ENCODE data around the gene MIER1.
"Not testable (repeated sequence)": the region's sequence is repeated elsewhere in the genome, so short reads cannot be mapped to it uniquely, and the experiment has no call there.

The MIER1 gene

DNA sequence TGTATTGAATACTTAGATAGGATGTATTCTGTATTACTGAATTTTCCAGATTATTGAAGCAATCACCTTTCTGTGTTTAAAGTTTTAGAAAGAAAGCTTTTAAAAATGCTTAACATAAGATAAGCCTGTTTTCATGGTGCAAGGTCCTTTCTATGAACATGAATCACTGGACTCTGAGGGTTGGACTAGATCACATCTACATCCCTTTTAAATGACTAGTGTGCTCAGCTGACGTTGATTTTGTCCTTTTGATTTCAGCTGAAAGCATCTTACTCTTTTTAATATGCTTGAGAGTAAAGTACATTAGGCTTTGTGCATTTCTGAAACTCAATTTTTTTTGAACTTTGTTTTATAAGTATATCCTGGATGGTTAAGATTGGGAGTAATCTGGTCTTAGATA is 16.2 kb downstream of the MIER1 start:
- H3K36me3 ChIP-seq (ENCODE audit: insufficient read depth, low read depth, low read length), result peaks cover 21% of the 10 kb centered on the region
- H3K4me3 ChIP-seq (ENCODE audit: low read length), result no peak overlapping the region
- H3K9ac ChIP-seq (ENCODE audit: low read depth, low read length), result no peak overlapping the region
- peaks cover 7% of the 10 kb centered on the region; the same call in 1 of the 2 replicates for H3K4me1 ChIP-seq (ENCODE audit: insufficient read depth, low read length)
- H3K27me3 ChIP-seq (ENCODE audit: insufficient read depth, low read length), result no peaks in the 10 kb centered on the region
- no peaks in the 10 kb centered on the region for H3K9me3 ChIP-seq (ENCODE audit: insufficient read depth, low read depth, low read length)
- H3K27ac ChIP-seq (ENCODE audit: low read length), result no peak overlapping the region

DNA sequence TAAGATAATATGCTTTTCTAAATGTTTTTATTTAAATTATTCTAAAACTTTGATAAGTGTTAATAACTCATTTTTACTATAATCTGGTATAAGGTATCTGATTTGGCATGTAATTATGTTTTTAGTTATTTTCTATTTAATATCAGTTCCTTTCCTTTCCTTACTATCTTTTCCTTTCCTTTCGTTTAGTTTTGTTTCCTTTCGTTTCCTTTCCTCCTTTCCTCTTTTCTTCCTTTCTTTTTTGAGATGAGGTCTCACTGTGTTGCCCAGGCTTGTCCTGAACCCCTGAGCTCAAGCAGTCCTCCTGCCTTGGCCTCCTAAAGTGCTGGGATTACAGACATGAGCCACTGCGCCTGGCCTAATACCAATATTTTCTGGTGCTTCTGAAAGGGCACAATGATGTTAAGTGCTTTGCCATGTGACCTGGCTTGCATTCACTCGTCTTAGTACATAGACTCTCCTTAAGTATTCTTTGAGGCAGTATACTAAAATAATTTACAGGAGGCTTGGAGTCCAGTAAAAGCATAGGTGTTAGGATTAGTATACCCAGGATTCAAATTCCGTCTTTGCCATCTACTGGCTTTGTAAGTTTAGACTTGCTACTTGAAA is 18.7 kb downstream of the MIER1 start:
- Histone ChIP-seq H3K4me1 (ENCODE audit: insufficient read depth, low read length) (peaks cover 4% of the 10 kb centered on the region; the same call in 1 of the 2 replicates), H3K36me3 (ENCODE audit: insufficient read depth, low read depth, low read length) (peaks cover 46% of the 10 kb centered on the region), H3K27ac (ENCODE audit: low read length) (no peak overlapping the region), H3K4me3 (ENCODE audit: low read length) (no peak overlapping the region), H3K27me3 (ENCODE audit: insufficient read depth, low read length) (no peaks in the 10 kb centered on the region), H3K9ac (ENCODE audit: low read depth, low read length) (no peak overlapping the region), H3K9me3 (ENCODE audit: insufficient read depth, low read depth, low read length) (no peaks in the 10 kb centered on the region)

DNA sequence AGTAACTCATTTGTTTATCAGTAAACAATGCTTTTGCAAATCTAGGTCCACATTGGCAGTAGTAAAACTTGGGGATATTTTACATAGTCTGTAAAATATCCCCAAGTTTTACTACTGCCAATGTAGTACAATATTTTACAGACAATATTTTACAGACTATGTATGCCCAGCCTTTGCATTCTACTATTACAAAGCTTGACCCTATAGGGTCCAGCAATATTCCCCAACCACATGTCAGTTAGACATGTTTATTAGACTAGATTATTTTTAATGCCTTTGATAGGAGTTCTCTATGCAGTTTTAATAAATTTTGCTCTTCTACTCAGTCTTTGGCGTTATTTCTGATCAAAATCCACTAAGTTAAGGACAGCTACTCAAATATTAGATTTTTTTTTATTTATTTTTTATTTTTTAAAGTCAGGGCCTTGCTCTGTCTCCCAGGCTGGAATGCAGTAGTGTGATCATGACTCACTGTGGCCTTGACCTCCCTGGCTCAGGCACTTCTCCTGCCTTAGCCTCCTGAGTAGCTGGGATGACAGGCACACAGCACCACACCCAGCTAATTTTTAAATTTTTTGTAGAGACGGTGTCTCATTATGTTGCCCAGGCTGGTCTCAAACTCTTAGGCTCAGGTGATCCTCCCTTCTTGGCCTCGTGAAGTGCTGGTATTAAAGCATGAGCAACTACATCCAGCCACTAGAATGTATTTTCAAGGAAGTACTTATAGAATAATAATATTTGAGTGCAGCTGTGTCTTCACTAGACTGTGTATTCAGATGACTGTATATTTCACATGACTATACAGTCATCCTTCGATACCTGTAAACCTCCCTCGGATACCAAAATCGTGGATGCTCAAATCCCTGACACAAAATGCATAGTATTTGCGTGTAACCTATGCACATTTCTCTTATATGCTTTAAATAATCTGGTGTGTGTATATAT is 19.8 kb downstream of the MIER1 start:
- H3K27ac ChIP-seq (ENCODE audit: low read length), result no peak overlapping the region
- no peak overlapping the region for H3K9ac ChIP-seq (ENCODE audit: low read depth, low read length)
- no peak overlapping the region for H3K4me3 ChIP-seq (ENCODE audit: low read length)
- peaks cover 57% of the 10 kb centered on the region for H3K36me3 ChIP-seq (ENCODE audit: insufficient read depth, low read depth, low read length)
- H3K4me1 ChIP-seq (ENCODE audit: insufficient read depth, low read length), result peaks cover 4% of the 10 kb centered on the region; the same call in 1 of the 2 replicates
- no peaks in the 10 kb centered on the region for H3K9me3 ChIP-seq (ENCODE audit: insufficient read depth, low read depth, low read length)
- H3K27me3 ChIP-seq (ENCODE audit: insufficient read depth, low read length), result no peaks in the 10 kb centered on the region

DNA sequence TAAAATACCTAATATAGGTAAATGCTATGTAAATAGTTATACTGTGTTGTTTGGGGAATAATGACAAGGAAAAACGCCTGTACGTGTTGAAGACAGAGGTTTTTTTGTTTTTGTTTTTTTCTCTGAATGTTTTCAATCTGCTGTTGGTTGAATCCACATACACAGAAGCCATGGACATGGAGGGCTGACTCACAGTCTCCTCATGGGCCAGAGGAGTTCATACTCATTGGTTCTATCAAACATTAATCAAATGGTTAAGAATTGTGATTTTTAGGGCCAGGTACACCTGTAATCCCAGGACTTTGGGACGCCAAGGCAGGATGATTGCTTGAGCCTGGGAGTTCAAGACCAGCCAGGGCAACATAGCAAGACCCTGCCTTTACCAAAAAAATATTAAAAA is 20.5 kb downstream of the MIER1 start:
- no peak overlapping the region for H3K4me3 ChIP-seq (ENCODE audit: low read length)
- H3K27ac ChIP-seq (ENCODE audit: low read length), result no peak overlapping the region
- H3K36me3 ChIP-seq (ENCODE audit: insufficient read depth, low read depth, low read length), result peaks cover 58% of the 10 kb centered on the region
- no peaks in the 10 kb centered on the region for H3K27me3 ChIP-seq (ENCODE audit: insufficient read depth, low read length)
- peaks cover 4% of the 10 kb centered on the region; the same call in 1 of the 2 replicates for H3K4me1 ChIP-seq (ENCODE audit: insufficient read depth, low read length)
- H3K9me3 ChIP-seq (ENCODE audit: insufficient read depth, low read depth, low read length), result no peaks in the 10 kb centered on the region
- no peak overlapping the region for H3K9ac ChIP-seq (ENCODE audit: low read depth, low read length)

DNA sequence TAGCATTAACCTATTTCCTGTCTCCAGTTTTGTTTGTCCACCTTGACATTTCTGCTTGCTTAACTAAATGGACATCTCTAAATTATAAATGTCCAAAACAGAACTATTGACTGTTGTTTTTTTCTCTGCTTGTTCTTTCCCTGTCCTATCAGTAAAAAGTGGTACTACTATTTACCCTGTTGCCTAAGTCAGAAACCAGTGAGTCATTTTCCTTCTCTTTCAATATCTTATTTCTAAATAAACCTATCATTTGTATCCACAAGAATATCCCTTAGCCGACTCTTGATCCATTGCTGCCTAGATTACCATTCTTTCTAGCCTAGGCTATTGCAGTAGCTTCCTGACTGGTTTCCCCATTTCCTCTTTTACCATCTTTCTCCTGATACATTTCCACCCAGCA is 22.5 kb downstream of the MIER1 start:
- Histone ChIP-seq H3K27me3 (ENCODE audit: insufficient read depth, low read length) (no peaks in the 10 kb centered on the region), H3K4me3 (ENCODE audit: low read length) (no peak overlapping the region), H3K27ac (ENCODE audit: low read length) (no peak overlapping the region), H3K36me3 (ENCODE audit: insufficient read depth, low read depth, low read length) (peaks cover 65% of the 10 kb centered on the region), H3K4me1 (ENCODE audit: insufficient read depth, low read length) (peaks cover 2% of the 10 kb centered on the region; the same call in 1 of the 2 replicates), H3K9ac (ENCODE audit: low read depth, low read length) (no peak overlapping the region), H3K9me3 (ENCODE audit: insufficient read depth, low read depth, low read length) (no peaks in the 10 kb centered on the region)

DNA sequence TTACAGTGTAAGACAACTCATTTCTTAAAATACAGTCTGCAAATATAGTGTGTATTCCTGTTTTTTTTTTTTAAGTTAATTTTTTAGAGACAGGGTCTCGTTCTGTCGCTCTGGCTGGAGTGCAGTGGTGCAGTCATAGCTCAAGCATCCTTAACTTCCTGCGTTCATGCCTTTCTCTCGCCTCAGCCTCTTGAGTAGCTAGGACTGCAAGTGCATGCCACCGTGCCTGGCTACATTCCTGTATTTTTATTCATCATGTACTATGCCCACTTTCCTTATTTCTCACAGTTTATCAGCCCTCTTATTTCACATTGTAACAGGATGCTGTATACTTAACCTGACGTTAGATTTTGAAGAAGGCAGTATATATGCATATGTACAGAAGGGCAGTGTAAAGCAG is 26.7 kb downstream of the MIER1 start:
- Histone ChIP-seq H3K27ac (ENCODE audit: low read length) (no peak overlapping the region), H3K4me1 (ENCODE audit: insufficient read depth, low read length) (no peaks in the 10 kb centered on the region), H3K9me3 (ENCODE audit: insufficient read depth, low read depth, low read length) (no peaks in the 10 kb centered on the region), H3K9ac (ENCODE audit: low read depth, low read length) (no peak overlapping the region), H3K27me3 (ENCODE audit: insufficient read depth, low read length) (no peaks in the 10 kb centered on the region), H3K36me3 (ENCODE audit: insufficient read depth, low read depth, low read length) (peaks cover 85% of the 10 kb centered on the region), H3K4me3 (ENCODE audit: low read length) (no peak overlapping the region)

DNA sequence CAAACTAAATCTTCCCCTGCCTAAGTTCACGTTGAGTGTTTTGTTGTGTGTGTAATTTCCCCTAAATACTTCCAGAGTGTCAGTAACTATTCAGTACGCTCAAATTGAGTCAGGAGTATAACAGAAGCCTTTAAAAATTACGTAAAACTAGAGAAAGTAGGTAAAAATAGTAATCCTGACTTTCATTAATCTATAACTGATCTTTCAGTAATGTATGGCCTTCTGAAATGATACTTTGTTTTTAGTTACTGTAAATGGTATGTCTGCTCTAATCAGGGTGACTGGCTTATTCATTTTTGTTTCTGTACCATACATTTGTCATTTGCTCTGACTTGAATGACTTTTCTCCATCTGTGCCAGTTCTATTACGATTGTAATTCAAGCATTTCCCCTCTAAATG is 29.4 kb downstream of the MIER1 start:
- Histone ChIP-seq H3K4me3 (ENCODE audit: low read length) (no peak overlapping the region), H3K36me3 (ENCODE audit: insufficient read depth, low read depth, low read length) (peaks cover 84% of the 10 kb centered on the region), H3K4me1 (ENCODE audit: insufficient read depth, low read length) (no peaks in the 10 kb centered on the region), H3K9ac (ENCODE audit: low read depth, low read length) (no peak overlapping the region), H3K27me3 (ENCODE audit: insufficient read depth, low read length) (no peaks in the 10 kb centered on the region), H3K9me3 (ENCODE audit: insufficient read depth, low read depth, low read length) (no peaks in the 10 kb centered on the region), H3K27ac (ENCODE audit: low read length) (no peak overlapping the region)

DNA sequence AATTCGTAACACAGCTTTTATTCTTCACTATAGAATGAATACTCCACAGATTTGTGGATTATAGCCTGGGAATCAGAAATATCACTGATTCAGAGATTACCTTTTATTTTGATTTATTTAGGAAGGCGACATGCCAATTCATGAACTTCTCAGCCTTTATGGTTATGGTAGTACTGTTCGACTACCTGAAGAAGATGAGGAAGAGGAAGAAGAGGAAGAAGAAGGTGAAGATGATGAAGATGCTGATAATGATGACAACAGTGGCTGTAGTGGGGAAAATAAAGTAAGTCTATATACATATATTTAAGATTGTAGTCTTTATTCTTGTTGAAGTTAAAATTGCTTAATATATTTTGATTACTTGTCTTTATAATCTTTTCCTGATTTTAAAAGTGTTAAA is 33.1 kb downstream of the MIER1 start:
- Histone ChIP-seq H3K36me3 (ENCODE audit: insufficient read depth, low read depth, low read length) (peaks cover 89% of the 10 kb centered on the region), H3K9ac (ENCODE audit: low read depth, low read length) (no peak overlapping the region), H3K4me1 (ENCODE audit: insufficient read depth, low read length) (peaks cover 4% of the 10 kb centered on the region; the same call in 1 of the 2 replicates), H3K9me3 (ENCODE audit: insufficient read depth, low read depth, low read length) (no peaks in the 10 kb centered on the region), H3K27ac (ENCODE audit: low read length) (no peak overlapping the region), H3K4me3 (ENCODE audit: low read length) (no peak overlapping the region), H3K27me3 (ENCODE audit: insufficient read depth, low read length) (no peaks in the 10 kb centered on the region)

DNA sequence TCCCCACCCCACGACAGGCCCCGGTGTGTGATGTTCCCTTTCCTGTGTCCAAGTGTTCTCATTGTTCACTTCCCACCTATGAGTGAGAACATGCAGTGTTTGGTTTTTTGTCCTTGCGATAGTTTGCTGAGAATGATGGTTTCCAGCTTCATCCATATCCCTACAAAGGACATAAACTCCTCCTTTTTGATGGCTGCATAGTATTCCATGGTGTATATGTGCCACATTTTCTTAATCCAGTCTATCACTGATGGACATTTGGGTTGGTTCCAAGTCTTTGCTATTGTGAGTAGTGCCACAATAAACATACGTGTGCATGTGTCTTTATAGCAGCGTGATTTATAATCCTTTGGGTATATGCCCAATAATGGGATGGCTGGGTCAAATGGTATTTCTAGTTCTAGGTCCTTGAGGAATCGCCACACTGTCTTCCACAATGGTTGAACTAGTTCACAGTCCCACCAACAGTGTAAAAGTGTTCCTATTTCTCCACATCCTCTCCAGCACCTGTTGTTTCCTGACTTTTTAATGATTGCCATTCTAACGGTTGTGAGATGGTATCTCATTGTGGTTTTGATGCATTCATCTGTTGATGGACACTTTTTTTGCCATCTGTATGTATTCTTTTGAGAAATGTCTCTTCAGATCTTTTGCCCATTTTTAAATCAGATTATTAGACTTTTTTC is 41.5 kb downstream of the MIER1 start:
- not testable (repeated sequence) for H3K4me3 ChIP-seq (ENCODE audit: low read length); H3K4me1 ChIP-seq (ENCODE audit: insufficient read depth, low read length); H3K27ac ChIP-seq (ENCODE audit: low read length); H3K27me3 ChIP-seq (ENCODE audit: insufficient read depth, low read length); H3K9me3 ChIP-seq (ENCODE audit: insufficient read depth, low read depth, low read length); H3K9ac ChIP-seq (ENCODE audit: low read depth, low read length)
- H3K36me3 ChIP-seq (ENCODE audit: insufficient read depth, low read depth, low read length), result peaks cover 87% of the 10 kb centered on the region

DNA sequence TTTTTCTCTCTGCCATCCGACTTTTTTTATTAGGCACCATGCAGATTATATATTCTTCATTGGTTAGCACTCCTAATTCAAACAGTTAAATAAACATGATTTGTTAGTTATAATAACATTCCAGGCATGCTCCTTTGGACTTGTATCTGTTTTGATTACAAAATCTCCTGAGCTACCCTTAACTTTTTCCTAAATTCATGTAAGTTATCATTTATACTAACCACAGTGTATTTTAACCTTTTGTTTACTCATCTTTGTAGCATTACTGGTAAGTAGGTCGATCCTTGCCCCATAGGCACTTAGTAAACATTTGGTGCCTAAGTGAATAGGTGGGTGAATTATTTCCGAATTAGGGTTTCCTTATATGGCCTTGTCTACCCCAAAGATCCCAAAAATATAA is 43.8 kb downstream of the MIER1 start:
- Histone ChIP-seq H3K27ac (ENCODE audit: low read length) (no peak overlapping the region), H3K36me3 (ENCODE audit: insufficient read depth, low read depth, low read length) (peaks cover 84% of the 10 kb centered on the region), H3K9me3 (ENCODE audit: insufficient read depth, low read depth, low read length) (no peaks in the 10 kb centered on the region), H3K27me3 (ENCODE audit: insufficient read depth, low read length) (no peaks in the 10 kb centered on the region), H3K9ac (ENCODE audit: low read depth, low read length) (no peak overlapping the region), H3K4me1 (ENCODE audit: insufficient read depth, low read length) (no peaks in the 10 kb centered on the region), H3K4me3 (ENCODE audit: low read length) (no peak overlapping the region)

DNA sequence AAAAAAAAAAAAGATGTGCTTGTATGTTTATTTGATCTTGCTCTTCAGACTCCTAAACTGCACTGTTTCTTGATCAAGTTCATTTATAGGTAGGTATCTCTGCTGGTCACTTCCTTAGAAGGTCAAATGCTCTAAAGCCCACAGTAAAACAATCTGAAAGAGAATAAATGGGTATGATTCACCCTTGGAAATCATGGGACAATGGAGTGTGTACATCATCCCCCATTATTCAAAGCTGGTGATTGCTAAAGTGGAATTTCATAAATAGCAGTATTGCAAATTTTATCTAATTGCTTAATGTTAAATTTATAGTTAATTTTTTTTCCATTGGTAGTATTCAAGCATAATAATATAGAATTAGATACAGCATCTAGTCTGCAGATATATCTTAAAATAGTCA is 53.4 kb downstream of the MIER1 start:
- H3K4me3 ChIP-seq (ENCODE audit: low read length), result no peak overlapping the region
- peaks cover 92% of the 10 kb centered on the region for H3K36me3 ChIP-seq (ENCODE audit: insufficient read depth, low read depth, low read length)
- H3K27me3 ChIP-seq (ENCODE audit: insufficient read depth, low read length), result no peaks in the 10 kb centered on the region
- H3K9me3 ChIP-seq (ENCODE audit: insufficient read depth, low read depth, low read length), result no peaks in the 10 kb centered on the region
- no peak overlapping the region for H3K27ac ChIP-seq (ENCODE audit: low read length)
- no peak overlapping the region for H3K9ac ChIP-seq (ENCODE audit: low read depth, low read length)
- H3K4me1 ChIP-seq (ENCODE audit: insufficient read depth, low read length), result no peaks in the 10 kb centered on the region
